Sigmoid colon (tissue), 7 donors: ENCODE data around the gene RALGDS. TPM values are rescaled to one million over a fixed set of nuclear protein-coding genes. Genes with fewer than 3 reads are reported as not detected.

Experiments
- DNase-seq: peaks from one replicate; pipeline ENCODE4 v3.0.0-alpha.2; 2019
- H3K27ac ChIP-seq, 4 donors: fragments of 200-600 bp; sonication (generic); one replicate each; pipeline ENCODE4 v1.5.1; 2016 to 2019; ENCODE audit warnings: mild to moderate bottlenecking in 1 of 4
- H3K27me3 ChIP-seq, 3 donors: fragments of 200-600 bp; sonication (generic); one replicate each; pipeline ENCODE4 v1.5.1; 2019; ENCODE audit warnings: mild to moderate bottlenecking in 1 of 3
- H3K36me3 ChIP-seq, 4 donors: fragments of 200-600 bp; sonication (generic); one replicate each; pipeline ENCODE4 v1.5.1; 2016 to 2019
- H3K4me1 ChIP-seq, 4 donors: fragments of 200-600 bp; sonication (generic); one replicate each; pipeline ENCODE4 v1.5.1; 2017 to 2019
- H3K4me3 ChIP-seq, 4 donors: fragments of 200-600 bp; sonication (generic); one replicate each; pipeline ENCODE4 v1.5.1; 2017 to 2019; ENCODE audit warnings: mild to moderate bottlenecking in 2 of 4, moderate library complexity in 1 of 4
- H3K9me3 ChIP-seq, 4 donors: fragments of 200-600 bp in 3 of 4; sonication (generic) in 3 of 4; one replicate each; pipeline versions ENCODE4 v1.5.1 to v1.6.1; 2013 to 2019
- CTCF ChIP-seq, 4 experiments: fragments of 450-650 bp in 3 of 4; fragments of 200-600 bp in 1 of 4; IDR thresholded peaks; one replicate each; pipeline ENCODE4 v1.5.1; 2016 to 2019; ENCODE audit warnings: antibody characterized with exemption in 4 of 4, mild to moderate bottlenecking in 3 of 4, moderate library complexity in 2 of 4
- EP300 ChIP-seq, 4 donors: sonication (generic); formaldehyde crosslinking; IDR thresholded peaks; one replicate each; pipeline ENCODE4 v1.6.1; 2017; ENCODE audit warnings: antibody characterized with exemption in 4 of 4
- POLR2A ChIP-seq, 2 donors: fragments of 450-650 bp; IDR thresholded peaks; one replicate each; pipeline ENCODE4 v1.6.1; 2016; ENCODE audit warnings: antibody characterized with exemption in 2 of 2, mild to moderate bottlenecking in 2 of 2, moderate library complexity in 2 of 2
- POLR2AphosphoS5 ChIP-seq, 4 donors: sonication (generic); formaldehyde crosslinking; IDR thresholded peaks; one replicate each; pipeline ENCODE4 v1.6.1; 2017; ENCODE audit warnings: antibody characterized with exemption in 4 of 4
- WGBS, 2 donors: extraction: QIAGEN DNeasy Blood & Tissue Kit; methylation state at CpG; one replicate each; pipeline ENCODE4 v1.1.7; 2013; 5-methylcytosine and 5-hydroxymethylcytosine counted together
- intact Hi-C: fragments of 100-400 bp; cut with DNase I; formaldehyde crosslinking; loops from one replicate; pipeline ENCODE4 v1.15.1; 2023
- polyA plus RNA-seq, 3 donors: library from polyadenylated mRNA; stranded (reverse); fragments of 200-250 nt; gene quantifications; one replicate each; pipeline ENCODE4 v1.2.3, GENCODE V29; 2013
- small RNA-seq, 3 donors: library from RNA; depleted of rRNA; stranded (forward); fragments of <200 nt; gene quantifications; one replicate each; pipeline ENCODE3, GENCODE V24; 2016
- total RNA-seq, 4 donors: library from RNA; depleted of rRNA; stranded (reverse); fragments of >200 nt; gene quantifications; one replicate each; pipeline ENCODE4 v1.1.0, GENCODE V29; 2016
- donor health status: healthy with polysubstance abuse.
- donor health status: Bipolar disorder and iron deficiency.
- donor health status: healthy.

The RALGDS gene
- total and polyA plus RNA-seq, 7 donors = 27.6 to 52.7 (median 39.6) TPM

DNA sequence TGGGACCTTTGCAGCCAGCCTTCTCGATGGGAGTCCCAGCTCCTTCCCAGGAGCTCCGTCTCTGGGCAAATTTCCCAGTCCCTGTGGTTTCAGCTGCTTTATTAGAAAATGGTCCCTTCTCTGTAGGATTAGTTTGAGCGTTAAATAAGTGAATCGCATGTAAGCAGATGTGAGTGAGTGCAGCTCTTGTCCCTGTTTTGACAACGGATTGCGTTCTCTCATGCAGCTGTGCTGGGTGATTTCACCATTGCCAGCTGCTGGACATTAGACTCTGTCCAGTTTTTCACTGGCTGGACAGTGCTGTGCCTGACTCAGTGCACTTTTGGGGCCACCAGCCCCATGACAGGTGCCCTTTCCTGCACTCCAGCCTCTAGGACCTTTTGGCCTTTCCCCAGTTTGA is 70.9 kb downstream of the RALGDS start:
- TF ChIP-seq CTCF (IDR thresholded peaks at IDR 0.05) = no peak
- TF ChIP-seq POLR2AphosphoS5 (IDR thresholded peaks at IDR 0.05) = no peak
- TF ChIP-seq POLR2A (IDR thresholded peaks at IDR 0.05) = no peak
- TF ChIP-seq EP300 (IDR thresholded peaks at IDR 0.05) = no peak
- Histone ChIP-seq H3K27me3 (no peaks in the 10 kb centered on the region), H3K4me3 (no peak overlapping the region), H3K27ac (no peak overlapping the region), H3K36me3 (peaks cover 21 to 99% (median 69%) of the 10 kb centered on the region in 4 donors), H3K9me3 (no peaks in the 10 kb centered on the region), H3K4me1 (no peaks in the 10 kb centered on the region)
- 78 to 86% methylated on average over 6 of the region's 6 CpGs for WGBS, 2 donors
- intact Hi-C loops = no loop called here
- DNase-seq = no peak

DNA sequence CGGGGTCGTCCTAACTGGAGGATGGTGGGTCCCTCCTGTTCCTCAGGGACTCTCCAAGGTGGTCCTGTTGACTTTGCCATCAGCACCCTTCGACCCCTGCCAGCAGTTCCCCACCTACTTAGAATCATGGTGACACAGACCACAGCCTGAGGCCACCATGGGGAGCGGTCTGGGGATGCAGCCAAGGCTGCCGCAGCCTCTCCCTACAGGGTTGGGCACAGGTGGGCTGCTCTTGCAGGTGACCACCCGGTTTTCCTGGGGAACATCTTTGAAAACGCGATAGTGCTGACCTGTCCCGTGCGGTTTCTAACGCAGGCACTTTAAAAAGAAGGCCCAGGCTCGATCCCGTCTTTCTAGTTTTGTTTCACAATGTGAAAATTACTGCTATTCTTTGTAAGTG is 72.0 kb downstream of the RALGDS start:
- intact Hi-C loops = no loop called here
- DNase-seq = no peak
- no peak overlapping the region for H3K27ac ChIP-seq
- H3K9me3 ChIP-seq = no peaks in the 10 kb centered on the region
- H3K27me3 ChIP-seq = no peaks in the 10 kb centered on the region
- WGBS, 2 donors = 92 to 95% methylated on average over 13 of the region's 13 CpGs
- H3K36me3 ChIP-seq = peaks cover 12 to 99% (median 67%) of the 10 kb centered on the region in 4 donors
- H3K4me3 ChIP-seq = no peak overlapping the region
- no peaks in the 10 kb centered on the region for H3K4me1 ChIP-seq
- no peak for TF ChIP-seq EP300 (IDR thresholded peaks at IDR 0.05)
- TF ChIP-seq POLR2A (IDR thresholded peaks at IDR 0.05) = no peak
- TF ChIP-seq CTCF (IDR thresholded peaks at IDR 0.05) = no peak
- TF ChIP-seq POLR2AphosphoS5 (IDR thresholded peaks at IDR 0.05) = no peak

DNA sequence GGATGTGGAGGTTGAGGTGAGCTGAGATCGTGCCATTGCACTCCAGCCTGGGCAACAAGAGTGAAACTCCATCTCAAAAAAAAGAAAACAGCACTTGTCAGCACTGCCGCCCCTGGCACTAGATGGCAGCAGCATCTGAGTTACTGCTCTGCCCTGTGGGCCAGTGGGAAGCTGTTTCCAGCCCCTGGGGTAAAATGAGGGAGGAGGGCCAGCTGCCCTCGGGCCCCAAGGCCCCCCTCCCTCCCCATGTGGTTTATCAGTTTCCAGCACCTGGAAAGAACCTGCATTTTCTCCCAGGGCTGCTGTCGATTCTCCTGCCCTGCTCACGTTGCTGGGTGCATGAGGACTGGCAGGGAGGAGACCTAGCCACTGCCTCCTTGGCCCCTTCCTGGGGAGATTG is 72.4 kb downstream of the RALGDS start:
- Histone ChIP-seq H3K4me1 (no peaks in the 10 kb centered on the region), H3K9me3 (no peaks in the 10 kb centered on the region), H3K4me3 (no peak overlapping the region), H3K36me3 (peaks cover 10 to 99% (median 67%) of the 10 kb centered on the region in 4 donors), H3K27ac (no peak overlapping the region), H3K27me3 (no peaks in the 10 kb centered on the region)
- WGBS, 2 donors = 50 to 53% methylated on average over 5 of the region's 5 CpGs
- TF ChIP-seq CTCF (IDR thresholded peaks at IDR 0.05) (peak in 1 of 4 experiments; percentile 21), EP300 (IDR thresholded peaks at IDR 0.05) (no peak)
- intact Hi-C loops = no loop called here
- no peak for DNase-seq

Small RNA genes lying within 50 kb of the gene (small RNA-seq; reads per million reads assigned to genes)
- 0 reads per million in 3 donors for gene MIR6877

Other genes with a start within 250 kb of the RALGDS start
- 1 to 10 TPM in 1 of 4 donors, under 1 TPM in 2, not detected in 1; 0.36 to 1.2 (median 0.81) TPM for gene AK8, start 243.0 kb downstream of the RALGDS start, total RNA-seq
- gene AK8, start 243.0 kb downstream of the RALGDS start, polyA plus RNA-seq = under 1 TPM in 1 of 3 donors, not detected in 2; 0.25 TPM
- gene SPACA9, start 242.3 kb downstream of the RALGDS start, total RNA-seq = 10 to 100 TPM in 3 of 4 donors, 1 to 10 TPM in 1; 4.3 to 14.0 (median 11.7) TPM
- 1 to 10 TPM in 2 of 3 donors, under 1 TPM in 1; 0.69 to 2.1 (median 1.2) TPM for gene SPACA9, start 242.3 kb downstream of the RALGDS start, polyA plus RNA-seq
- 10 to 100 TPM; 35.3 to 55.9 (median 36.4) TPM for gene TSC1, start 176.6 kb downstream of the RALGDS start, total RNA-seq
- gene TSC1, start 176.6 kb downstream of the RALGDS start, polyA plus RNA-seq = 10 to 100 TPM in 1 of 3 donors, 1 to 10 TPM in 2; 4.2 to 15.8 (median 4.8) TPM
- gene GFI1B, start 142.5 kb downstream of the RALGDS start, total RNA-seq = under 1 TPM in 1 of 4 donors, not detected in 3; 0.28 TPM
- gene GFI1B, start 142.5 kb downstream of the RALGDS start, polyA plus RNA-seq = under 1 TPM in 2 of 3 donors, not detected in 1; 0.87 to 0.92 TPM
- gene GTF3C5, start 90.2 kb downstream of the RALGDS start, total RNA-seq = 10 to 100 TPM; 42.0 to 49.6 (median 47.2) TPM
- gene GTF3C5, start 90.2 kb downstream of the RALGDS start, polyA plus RNA-seq = 10 to 100 TPM; 25.8 to 52.7 (median 28.7) TPM
- gene CEL, start 59.3 kb downstream of the RALGDS start, total RNA-seq = 1 to 10 TPM in 1 of 4 donors, under 1 TPM in 1, not detected in 2; 0.36 to 1.1 TPM
- 1 to 10 TPM in 2 of 3 donors, under 1 TPM in 1; 0.46 to 4.8 (median 1.0) TPM for gene CEL, start 59.3 kb downstream of the RALGDS start, polyA plus RNA-seq
- 10 to 100 TPM in 3 of 4 donors, 1 to 10 TPM in 1; 8.9 to 31.1 (median 19.2) TPM for gene GBGT1, start 42.7 kb upstream of the RALGDS start, total RNA-seq
- 1 to 10 TPM; 4.2 to 9.9 (median 5.4) TPM for gene GBGT1, start 42.7 kb upstream of the RALGDS start, polyA plus RNA-seq
- gene OBP2B, start 88.0 kb upstream of the RALGDS start, total RNA-seq = not detected
- gene OBP2B, start 88.0 kb upstream of the RALGDS start, polyA plus RNA-seq = not detected
- gene ABO, start 154.0 kb upstream of the RALGDS start, total RNA-seq = 1 to 10 TPM in 2 of 4 donors, under 1 TPM in 2; 0.36 to 1.5 (median 1.0) TPM
- gene ABO, start 154.0 kb upstream of the RALGDS start, polyA plus RNA-seq = 10 to 100 TPM; 15.0 to 27.3 (median 24.5) TPM
- 10 to 100 TPM; 13.9 to 20.1 (median 16.2) TPM for gene SURF6, start 214.9 kb upstream of the RALGDS start, total RNA-seq
- 10 to 100 TPM; 22.8 to 43.1 (median 24.3) TPM for gene SURF6, start 214.9 kb upstream of the RALGDS start, polyA plus RNA-seq
- 10 to 100 TPM; 17.2 to 31.3 (median 28.4) TPM for gene MED22, start 226.9 kb upstream of the RALGDS start, total RNA-seq
- 10 to 100 TPM in 2 of 3 donors, 1 to 10 TPM in 1; 8.4 to 23.7 (median 11.8) TPM for gene MED22, start 226.9 kb upstream of the RALGDS start, polyA plus RNA-seq
- gene RPL7A, start 227.0 kb upstream of the RALGDS start, total RNA-seq = 1,000 to 10,000 TPM; 2,027 to 2,561 (median 2,271) TPM
- gene RPL7A, start 227.0 kb upstream of the RALGDS start, polyA plus RNA-seq = 1,000 to 10,000 TPM; 2,364 to 4,020 (median 2,962) TPM
- gene SURF1, start 235.2 kb upstream of the RALGDS start, total RNA-seq = 10 to 100 TPM; 33.8 to 98.7 (median 75.7) TPM
- 10 to 100 TPM; 54.1 to 79.3 (median 59.0) TPM for gene SURF1, start 235.2 kb upstream of the RALGDS start, polyA plus RNA-seq
- gene SURF2, start 235.3 kb upstream of the RALGDS start, total RNA-seq = 10 to 100 TPM; 10.2 to 32.3 (median 15.2) TPM
- gene SURF2, start 235.3 kb upstream of the RALGDS start, polyA plus RNA-seq = 10 to 100 TPM; 17.4 to 27.1 (median 19.9) TPM